ENCODE data around the gene LRRC51.

GRCh38 chr11:72100462-72100861 is 19.8 kb downstream of the LRRC51 start:
- TF ChIP-seq CTCF (IDR thresholded peaks at IDR 0.05; ENCODE audit: insufficient read depth, low read length, poor library complexity, severe bottlenecking) (no peak), EZH2phosphoT487 (conservative IDR thresholded peaks at IDR 0.05; ENCODE audit: low read length) (no peak)

Data from SU-DHL-6 (cell line).